Keratinocyte (primary cell): Measurements from ENCODE around the gene EIF4E2.

Experiments
- CTCF ChIP-seq, 3 experiments: IDR thresholded peaks in 1 of 3; conservative IDR thresholded peaks in 1 of 3; optimal IDR thresholded peaks in 1 of 3; 2 replicates in 2 of 3; 3 replicates in 1 of 3; pipeline versions ENCODE3 to v1.5.1; 2011; ENCODE audit warnings: low read length in 3 of 3, mild to moderate bottlenecking in 3 of 3, moderate library complexity in 2 of 3, control low read depth in 1 of 3, inconsistent platforms in 1 of 3; ENCODE audit not compliant: insufficient read depth in 2 of 3; ENCODE audit errors: extremely low read depth in 1 of 3
- EZH2 ChIP-seq: IDR thresholded peaks from one replicate; pipeline ENCODE4 v1.6.1; 2012; ENCODE audit warnings: inconsistent platforms, mild to moderate bottlenecking, low read length, moderate library complexity

- TF ChIP-seq CTCF (optimal IDR thresholded peaks at IDR 0.05 in 1 of 3, IDR thresholded peaks at IDR 0.05 in 1 of 3, conservative IDR thresholded peaks at IDR 0.05 in 1 of 3; ENCODE audit: extremely low read depth in 1 of 3, insufficient read depth in 2 of 3, low read length in 3 of 3): no peak
- TF ChIP-seq EZH2: no peak
Observed at GRCh38 chr2:232586943-232587505, 36.5 kb downstream of the EIF4E2 start.
